GM19240 (cell line): ENCODE results near the gene HEXIM2.
"Not testable (repeated sequence)": the region's sequence is repeated elsewhere in the genome, so short reads cannot be mapped to it uniquely, and the experiment has no call there.

ENCODE experiments used
- DNase-seq: peaks from one replicate; pipeline ENCODE4 v3.0.0; 2011; ENCODE audit warnings: low spot score; ENCODE audit not compliant: insufficient read length

Gene HEXIM2

GRCh38 chr17:45168991-45169752 lies 7.5 kb downstream of the HEXIM2 start:
- no peak for DNase-seq

GRCh38 chr17:45170280-45170930 lies 8.7 kb downstream of the HEXIM2 start:
- DNase-seq = no peak

GRCh38 chr17:45170931-45171337 lies 9.3 kb downstream of the HEXIM2 start:
- DNase-seq = no peak

DNA sequence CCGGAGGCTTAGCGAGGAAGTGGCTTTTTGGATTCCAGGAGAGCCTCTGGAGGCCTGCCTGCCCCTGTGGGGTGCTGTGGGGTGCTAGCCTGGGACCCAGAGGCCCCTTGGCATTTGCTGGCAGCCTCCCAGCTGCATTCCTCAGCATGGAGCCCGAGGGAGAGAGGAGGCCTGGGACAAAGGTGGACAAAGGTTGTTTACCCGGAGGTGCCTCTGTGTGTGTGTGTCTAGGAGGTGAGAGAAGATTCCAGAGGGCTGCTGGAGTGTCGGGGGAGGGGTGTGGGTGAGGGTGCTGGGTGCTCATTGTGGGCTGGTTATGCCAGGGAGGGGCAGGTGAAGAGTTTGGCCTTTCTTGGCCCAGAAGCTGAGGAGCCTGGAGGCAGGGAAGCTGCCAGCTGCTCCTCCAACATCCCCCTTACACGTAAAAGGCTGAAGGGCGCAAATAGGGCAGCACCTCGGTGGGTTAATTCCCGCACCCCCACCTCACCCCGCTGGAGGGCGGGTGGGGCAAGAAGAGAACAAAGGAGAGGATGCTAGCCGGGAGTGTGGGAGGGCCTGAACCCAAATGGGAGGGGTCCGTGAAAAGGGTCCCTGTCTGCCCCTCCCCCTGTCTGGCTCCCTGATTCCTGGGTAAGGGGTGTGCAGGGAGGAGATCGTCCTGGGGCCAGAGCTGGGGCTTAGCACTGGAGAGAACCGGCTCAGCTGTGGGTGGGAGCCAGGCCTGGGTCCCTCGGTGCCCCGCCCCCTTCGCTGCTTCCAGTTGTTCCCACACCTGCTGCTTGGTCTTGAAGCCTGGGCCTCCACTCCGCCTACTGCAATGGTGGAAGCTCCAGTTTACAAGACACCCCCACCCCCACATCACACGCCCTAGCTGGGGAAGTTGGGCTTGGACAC lies 9.9 kb downstream of the HEXIM2 start:
- DNase-seq = no peak

DNA sequence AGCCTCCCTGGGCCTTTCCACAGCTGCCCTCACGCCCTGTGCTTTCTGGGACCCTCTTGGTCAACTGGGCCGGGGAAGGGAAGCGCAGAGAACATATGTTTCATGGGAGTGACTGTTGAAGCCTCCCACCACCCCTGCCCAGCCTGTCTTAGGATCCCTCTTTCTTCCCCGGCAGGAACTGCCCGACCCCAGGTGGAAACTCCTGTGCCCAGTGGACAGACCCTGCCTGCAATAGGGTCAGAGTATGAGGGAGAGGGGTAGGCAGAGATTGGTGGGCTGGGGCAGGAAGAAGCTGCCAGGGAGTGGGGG lies 10.5 kb downstream of the HEXIM2 start:
- no peak for DNase-seq

GRCh38 chr17:45172541-45173286 lies 11.0 kb downstream of the HEXIM2 start:
- no peak for DNase-seq

DNA sequence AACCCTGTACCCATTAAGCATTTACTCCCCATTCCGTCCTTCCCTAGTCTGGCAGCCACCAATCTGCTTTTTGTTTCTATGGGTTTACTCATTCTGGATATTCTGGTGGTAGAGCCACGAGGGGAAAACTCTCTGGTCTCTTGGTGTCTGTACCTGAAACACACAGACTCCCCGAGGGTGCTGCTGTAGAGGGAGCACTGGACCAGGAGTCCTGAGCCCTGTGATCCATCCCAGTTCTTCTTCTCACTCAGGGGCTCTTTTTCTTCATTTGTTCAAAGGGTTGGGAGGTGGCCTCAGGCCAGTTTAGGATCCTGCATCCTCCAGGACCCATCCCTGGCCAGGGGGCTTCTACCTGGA lies 14.1 kb downstream of the HEXIM2 start:
- no peak for DNase-seq

- DNase-seq = no peak
Measured at GRCh38 chr17:45177563-45177962, 15.9 kb downstream of the HEXIM2 start.

DNA sequence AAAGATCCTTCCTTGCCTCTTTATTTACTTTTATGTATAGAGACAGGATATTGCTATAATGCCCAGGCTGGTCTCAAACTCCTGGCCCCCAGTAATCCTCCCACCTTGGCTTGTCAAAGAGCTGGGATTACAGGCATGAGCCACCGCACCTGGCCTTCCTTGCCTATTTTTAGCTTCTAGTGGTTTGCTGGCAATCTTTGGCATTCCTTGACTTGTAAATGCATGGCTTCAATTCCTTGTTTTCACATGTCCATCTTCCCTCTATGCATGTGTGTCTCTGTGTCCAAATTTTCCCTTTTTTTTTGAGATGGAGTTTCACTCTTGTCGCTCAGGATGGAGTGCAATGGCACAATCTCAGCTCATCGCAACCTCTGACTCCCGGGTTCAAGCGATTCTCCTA lies 22.5 kb downstream of the HEXIM2 start:
- no peak for DNase-seq

GRCh38 chr17:45186801-45187354 lies 25.2 kb downstream of the HEXIM2 start:
- DNase-seq = no peak

DNA sequence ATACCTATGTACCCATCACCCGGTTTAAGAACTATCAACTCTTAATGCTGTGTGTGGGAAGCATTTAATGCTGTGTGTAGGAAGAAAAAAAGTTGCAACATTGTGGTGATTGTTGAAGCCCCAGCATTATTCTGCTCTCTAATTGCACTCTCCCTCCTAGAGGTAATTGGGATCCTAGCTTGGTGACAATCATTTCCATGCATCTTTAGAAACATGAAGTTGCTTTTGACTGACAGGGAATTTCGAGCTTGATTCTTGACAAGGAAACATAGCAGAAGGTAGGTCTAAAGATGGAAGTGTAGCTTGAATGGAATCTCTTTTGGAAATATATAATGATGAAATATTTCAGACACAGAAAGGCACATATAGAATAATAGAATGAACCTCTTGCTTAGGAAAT lies 27.3 kb downstream of the HEXIM2 start:
- DNase-seq = no peak

- DNase-seq = no peak
Measured at GRCh38 chr17:45190503-45191255, 29.0 kb downstream of the HEXIM2 start.

- DNase-seq = no peak
Measured at GRCh38 chr17:45195424-45195823, 33.7 kb downstream of the HEXIM2 start.

DNA sequence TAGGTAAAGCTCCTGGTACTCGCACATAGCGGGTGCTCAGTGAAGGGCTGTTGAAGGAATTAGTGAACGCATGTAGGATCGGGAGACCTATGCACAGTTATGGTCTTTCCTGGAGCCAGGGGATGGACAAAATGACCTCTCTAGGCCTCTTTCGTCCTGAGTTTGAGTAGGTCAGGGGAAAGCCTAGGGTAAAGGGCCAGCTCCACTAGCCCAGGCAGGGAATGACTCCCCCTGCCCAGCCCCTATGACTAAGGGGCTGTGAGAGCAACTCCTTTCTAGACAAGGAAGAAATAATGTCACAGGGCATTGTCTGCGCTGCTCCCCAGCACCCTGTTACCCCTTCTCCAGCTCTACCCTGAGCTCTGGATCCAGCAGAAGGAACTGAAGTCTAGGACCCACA lies 35.4 kb downstream of the HEXIM2 start:
- DNase-seq = no peak

- DNase-seq = peak; percentile 86
Measured at GRCh38 chr17:45197555-45198334, 36.1 kb downstream of the HEXIM2 start.

DNA sequence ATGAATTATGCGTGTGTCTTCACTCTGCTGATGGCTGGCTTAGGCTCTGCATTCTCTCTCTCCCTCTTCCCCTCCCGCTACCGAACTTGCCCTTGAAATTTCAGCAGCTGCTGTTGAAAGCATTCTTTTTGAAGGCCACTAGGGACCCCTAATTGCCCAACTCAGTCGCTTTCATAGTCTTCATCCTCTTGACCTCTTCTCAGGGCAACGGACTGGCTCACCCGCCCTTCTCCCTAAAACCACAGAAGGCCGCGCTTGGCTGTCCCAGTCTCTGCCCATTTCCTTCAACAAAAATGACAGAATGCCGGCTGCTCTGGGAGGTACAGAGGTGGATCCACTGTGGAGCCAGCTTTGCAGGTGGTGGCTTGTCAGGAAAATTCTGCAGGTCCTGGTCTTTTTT lies 39.0 kb downstream of the HEXIM2 start:
- DNase-seq = no peak

DNA sequence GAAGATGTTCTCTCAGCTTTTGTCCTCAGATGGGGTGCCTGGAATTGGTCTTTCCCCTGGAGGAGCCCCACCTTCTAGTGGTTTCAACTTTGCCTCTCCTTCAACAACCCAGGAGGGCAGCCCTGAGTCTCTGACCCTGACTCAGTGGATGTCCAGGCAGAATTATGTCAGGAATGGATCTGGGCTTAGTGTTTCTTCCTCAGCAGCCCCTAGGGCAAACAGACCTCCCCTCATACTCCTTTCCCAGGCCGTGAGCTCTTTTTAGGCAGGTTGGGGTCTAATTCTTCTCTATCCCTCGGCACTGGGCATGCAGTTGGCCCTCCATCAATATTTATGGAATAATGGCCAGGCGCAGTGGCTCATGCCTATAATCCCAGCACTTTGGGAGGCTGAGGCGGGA lies 39.8 kb downstream of the HEXIM2 start:
- DNase-seq = no peak

- not testable (repeated sequence) for DNase-seq
Measured at GRCh38 chr17:45201880-45202279, 40.2 kb downstream of the HEXIM2 start.

DNA sequence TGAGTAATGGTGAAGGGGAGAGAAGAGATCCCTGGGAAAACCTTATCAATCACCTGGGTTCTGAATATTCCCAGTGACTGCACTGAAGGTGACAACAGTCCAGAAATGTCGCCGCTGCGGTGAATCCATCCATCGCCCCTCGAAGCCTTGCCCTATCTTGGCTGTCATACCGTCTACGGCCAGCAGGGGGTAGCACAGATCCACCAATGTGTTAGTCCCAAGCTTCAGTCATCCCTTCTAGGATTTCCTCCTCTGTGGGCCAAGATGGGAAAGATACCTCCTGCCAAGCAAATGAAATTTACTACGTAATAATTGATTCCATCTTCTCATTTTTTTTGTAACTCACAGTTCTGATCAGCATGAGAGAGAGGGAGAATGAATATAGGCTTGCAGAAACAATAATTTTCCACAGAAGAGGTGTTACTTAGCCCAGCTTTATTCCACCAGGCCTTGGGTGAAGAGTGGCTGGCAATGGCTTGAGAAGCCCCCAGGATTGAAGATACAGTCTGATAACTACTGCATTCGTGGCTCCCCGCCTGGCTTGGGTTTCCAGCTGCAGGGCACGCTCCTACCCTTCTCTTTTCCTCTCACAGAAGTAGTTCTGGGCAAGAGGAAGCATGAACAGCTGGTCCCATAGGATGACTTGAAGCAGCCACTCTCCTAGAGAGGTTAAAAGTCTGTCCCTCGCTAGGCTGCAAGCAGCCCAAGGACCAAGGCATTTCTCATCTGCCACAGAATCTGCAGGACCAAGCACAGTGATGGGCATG lies 57.4 kb downstream of the HEXIM2 start:
- DNase-seq = no peak
